KMS-11 (cell line): ENCODE measurements around the gene BBS1.

ENCODE experiments used
- H2AFZ ChIP-seq: fragments of 200-600 bp; sonication (generic); 2 replicates; pipeline ENCODE4 v1.6.1; 2016; ENCODE audit warnings: antibody characterized with exemption, mixed run types, low read depth
- H3K27ac ChIP-seq: fragments of 200-600 bp; sonication (generic); 2 replicates; pipeline ENCODE4 v1.6.1; 2016; ENCODE audit warnings: mild to moderate bottlenecking, mixed run types
- H3K27me3 ChIP-seq: fragments of 200-600 bp; sonication (generic); 2 replicates; pipeline ENCODE4 v1.6.1; 2017; ENCODE audit warnings: mild to moderate bottlenecking, low read depth, mixed run types, moderate library complexity; ENCODE audit not compliant: insufficient read depth
- H3K36me3 ChIP-seq: fragments of 200-600 bp; sonication (generic); 2 replicates; pipeline ENCODE4 v1.6.1; 2017; ENCODE audit warnings: mild to moderate bottlenecking, mixed run types; ENCODE audit not compliant: insufficient read depth
- H3K4me1 ChIP-seq: fragments of 200-600 bp; sonication (generic); 2 replicates; pipeline ENCODE4 v1.6.1; 2016; ENCODE audit warnings: mild to moderate bottlenecking, low read depth, mixed run types; ENCODE audit not compliant: poor library complexity, severe bottlenecking
- H3K4me2 ChIP-seq: fragments of 200-600 bp; sonication (generic); 2 replicates; pipeline ENCODE4 v1.7.0; 2016; ENCODE audit warnings: mild to moderate bottlenecking, mixed run types
- H3K4me3 ChIP-seq: fragments of 200-600 bp; sonication (generic); IDR thresholded peaks from 2 replicates; pipeline ENCODE4 v1.6.1; 2017; ENCODE audit warnings: low read depth, low read length, mixed read lengths; ENCODE audit not compliant: insufficient read depth
- H3K79me2 ChIP-seq: fragments of 200-600 bp; sonication (generic); 2 replicates; pipeline ENCODE4 v1.6.1; 2016; ENCODE audit warnings: low read depth, mixed run types; ENCODE audit not compliant: insufficient read depth
- H3K9ac ChIP-seq: fragments of 200-600 bp; sonication (generic); 2 replicates; pipeline ENCODE4 v1.6.1; 2016; ENCODE audit warnings: mild to moderate bottlenecking, mixed run types
- H4K20me1 ChIP-seq: fragments of 200-600 bp; sonication (generic); 2 replicates; pipeline ENCODE4 v1.6.1; 2016; ENCODE audit warnings: mild to moderate bottlenecking, mixed run types; ENCODE audit not compliant: insufficient read depth
- CTCF ChIP-seq: fragments of 200-600 bp; sonication (generic); conservative IDR thresholded peaks from 2 replicates; pipeline ENCODE4 v1.6.1; 2017; ENCODE audit warnings: low read depth, mild to moderate bottlenecking, antibody characterized with exemption, low read length, moderate library complexity, mixed read lengths

The BBS1 gene

GRCh38 chr11:66530927-66531709 is 20.7 kb downstream of the BBS1 start:
- Histone ChIP-seq H4K20me1 (no peaks in the 10 kb centered on the region), H3K27me3 (no peaks in the 10 kb centered on the region), H3K9ac (no peak overlapping the region), H3K79me2 (no peaks in the 10 kb centered on the region), H3K4me2 (no peak overlapping the region), H2AFZ (no peak overlapping the region), H3K4me1 (no peaks in the 10 kb centered on the region), H3K4me3 (no peak overlapping the region), H3K36me3 (no peaks in the 10 kb centered on the region), H3K27ac (no peak overlapping the region)
- no peak for TF ChIP-seq CTCF

- H3K79me2 ChIP-seq = no peaks in the 10 kb centered on the region
- no peak overlapping the region for H3K4me2 ChIP-seq
- no peak overlapping the region for H2AFZ ChIP-seq
- no peaks in the 10 kb centered on the region for H3K27me3 ChIP-seq
- no peaks in the 10 kb centered on the region for H4K20me1 ChIP-seq
- H3K27ac ChIP-seq = no peak overlapping the region
- no peak for TF ChIP-seq CTCF
- no peaks in the 10 kb centered on the region for H3K4me1 ChIP-seq
- no peak overlapping the region for H3K9ac ChIP-seq
- H3K36me3 ChIP-seq = no peaks in the 10 kb centered on the region
- no peak overlapping the region for H3K4me3 ChIP-seq
These were observed 21.4 kb downstream of the BBS1 start for GRCh38 chr11:66531841-66532240.

DNA sequence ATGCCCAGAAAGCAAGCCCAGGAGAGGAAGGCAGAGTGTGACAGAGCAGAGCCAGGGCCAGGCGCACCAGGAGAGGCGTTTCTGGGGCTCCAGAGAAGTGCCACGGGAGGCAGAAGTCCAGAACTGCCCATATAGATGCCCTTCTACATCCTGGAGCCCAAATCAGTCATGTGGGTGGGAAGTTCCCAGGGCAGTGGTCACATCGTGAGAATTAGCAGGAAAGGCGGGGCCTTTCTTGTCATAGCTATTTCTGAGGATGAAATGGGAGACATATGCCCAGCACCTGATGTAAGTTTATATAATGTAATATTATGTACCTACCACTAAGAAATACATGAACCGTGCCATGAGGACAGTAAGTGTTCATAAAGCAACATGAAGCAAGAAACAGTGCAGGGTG is 22.3 kb downstream of the BBS1 start:
- no peaks in the 10 kb centered on the region for H3K36me3 ChIP-seq
- H4K20me1 ChIP-seq = no peaks in the 10 kb centered on the region

GRCh38 chr11:66539170-66539869 is 28.9 kb downstream of the BBS1 start:
- no peak overlapping the region for H3K27ac ChIP-seq
- H3K27me3 ChIP-seq = no peaks in the 10 kb centered on the region
- H4K20me1 ChIP-seq = no peaks in the 10 kb centered on the region
- no peaks in the 10 kb centered on the region for H3K79me2 ChIP-seq
- H3K4me1 ChIP-seq = peaks cover under 1% of the 10 kb centered on the region
- H3K9ac ChIP-seq = no peak overlapping the region
- H3K4me2 ChIP-seq = no peak overlapping the region
- no peak overlapping the region for H2AFZ ChIP-seq
- H3K36me3 ChIP-seq = no peaks in the 10 kb centered on the region
- no peak overlapping the region for H3K4me3 ChIP-seq
- no peak for TF ChIP-seq CTCF

More for the DNA sequence above, 22.3 kb downstream of the BBS1 start:
- H3K79me2 ChIP-seq = no peaks in the 10 kb centered on the region
- no peaks in the 10 kb centered on the region for H3K27me3 ChIP-seq
- H3K27ac ChIP-seq = no peak overlapping the region
- H3K4me2 ChIP-seq = no peak overlapping the region
- H3K4me1 ChIP-seq = no peaks in the 10 kb centered on the region
- H3K4me3 ChIP-seq = no peak overlapping the region
- no peak overlapping the region for H2AFZ ChIP-seq
- TF ChIP-seq CTCF = no peak
- no peak overlapping the region for H3K9ac ChIP-seq
